Parathyroid adenoma (tissue), 2 donors: ENCODE measurements around the gene UAP1L1.

Experiments used
- H2AFZ ChIP-seq: fragments of 300-600 bp; sonication (generic); one replicate; pipeline ENCODE4 v1.7.0; 2017; ENCODE audit warnings: antibody characterized with exemption, mild to moderate bottlenecking
- H3K27ac ChIP-seq: fragments of 300-600 bp; sonication (generic); one replicate; pipeline ENCODE4 v1.7.0; 2017
- H3K27me3 ChIP-seq: fragments of 300-600 bp; sonication (generic); one replicate; pipeline ENCODE4 v1.7.0; 2017; ENCODE audit warnings: low read length; ENCODE audit not compliant: control insufficient read depth, insufficient read depth
- H3K36me3 ChIP-seq: fragments of 300-600 bp; sonication (generic); one replicate; pipeline ENCODE4 v1.7.0; 2017; ENCODE audit warnings: low read length; ENCODE audit not compliant: control insufficient read depth, insufficient read depth
- H3K4me1 ChIP-seq: fragments of 300-600 bp; sonication (generic); one replicate; pipeline ENCODE4 v1.7.0; 2017; ENCODE audit warnings: control low read depth
- H3K4me2 ChIP-seq: fragments of 300-600 bp; sonication (generic); one replicate; pipeline ENCODE4 v1.7.0; 2017; ENCODE audit warnings: low read length
- H3K4me3 ChIP-seq: fragments of 300-600 bp; sonication (generic); one replicate; pipeline ENCODE4 v1.7.0; 2017; ENCODE audit warnings: low read depth, low read length
- H3K79me2 ChIP-seq: fragments of 300-600 bp; sonication (generic); one replicate; pipeline ENCODE4 v1.7.0; 2017; ENCODE audit warnings: control low read depth
- H3K9ac ChIP-seq: fragments of 300-600 bp; sonication (generic); one replicate; pipeline ENCODE4 v1.7.0; 2017; ENCODE audit warnings: mild to moderate bottlenecking
- H3K9me3 ChIP-seq: fragments of 300-600 bp; sonication (generic); one replicate; pipeline ENCODE4 v1.7.0; 2017; ENCODE audit warnings: low read length; ENCODE audit not compliant: control insufficient read depth
- TF ChIP-seq, protein P1 (sequence below): fragments of 300-600 bp; sonication (generic); IDR thresholded peaks from one replicate; pipeline ENCODE4 v1.7.0; 2017; ENCODE audit warnings: antibody characterized with exemption, mild to moderate bottlenecking
- donor health status: primary hyperparathyroidism.

The UAP1L1 gene

DNA sequence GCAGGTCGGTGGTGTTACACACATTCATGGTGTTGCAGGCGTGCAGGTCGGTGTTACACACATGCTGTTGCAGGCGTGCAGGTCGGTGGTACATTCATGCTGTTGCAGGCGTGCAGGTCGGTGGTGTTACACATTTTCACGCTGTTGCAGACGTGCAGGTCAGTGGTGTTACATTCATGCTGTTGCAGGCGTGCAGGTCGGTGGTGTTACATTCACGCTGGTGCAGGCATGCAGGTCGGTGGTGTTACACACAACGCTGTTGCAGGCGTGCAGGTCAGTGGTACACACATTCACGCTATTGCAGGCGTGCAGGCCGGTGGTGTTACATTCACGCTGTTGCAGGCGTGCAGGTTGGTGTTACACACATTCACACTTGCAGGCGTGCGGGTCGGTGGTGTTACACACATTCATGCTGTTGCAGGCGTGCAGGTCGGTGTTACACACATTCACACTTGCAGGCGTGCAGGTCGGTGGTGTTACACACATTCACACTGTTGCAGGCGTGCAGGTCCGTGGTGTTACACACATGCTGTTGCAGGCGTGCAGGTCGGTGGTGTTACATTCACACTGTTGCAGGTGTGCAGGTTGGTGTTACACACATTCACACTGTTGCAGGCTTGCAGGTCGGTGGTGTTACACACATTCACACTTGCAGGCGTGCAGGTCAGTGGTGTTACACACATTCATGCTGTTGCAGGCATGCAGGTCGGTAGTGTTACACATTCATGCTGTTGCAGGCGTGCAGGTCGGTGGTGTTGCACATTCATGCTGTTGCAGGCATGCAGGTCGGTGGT, 26.1 kb downstream of the UAP1L1 start:
- Histone ChIP-seq H3K79me2 (no peaks in the 10 kb centered on the region), H3K9ac (no peak overlapping the region), H2AFZ (no peak overlapping the region), H3K27ac (no peak overlapping the region), H3K27me3 (no peaks in the 10 kb centered on the region), H3K36me3 (no peaks in the 10 kb centered on the region), H3K4me3 (no peak overlapping the region), H3K9me3 (no peaks in the 10 kb centered on the region), H3K4me2 (no peak overlapping the region), H3K4me1 (no peaks in the 10 kb centered on the region)
- TF ChIP-seq, protein P1, sequence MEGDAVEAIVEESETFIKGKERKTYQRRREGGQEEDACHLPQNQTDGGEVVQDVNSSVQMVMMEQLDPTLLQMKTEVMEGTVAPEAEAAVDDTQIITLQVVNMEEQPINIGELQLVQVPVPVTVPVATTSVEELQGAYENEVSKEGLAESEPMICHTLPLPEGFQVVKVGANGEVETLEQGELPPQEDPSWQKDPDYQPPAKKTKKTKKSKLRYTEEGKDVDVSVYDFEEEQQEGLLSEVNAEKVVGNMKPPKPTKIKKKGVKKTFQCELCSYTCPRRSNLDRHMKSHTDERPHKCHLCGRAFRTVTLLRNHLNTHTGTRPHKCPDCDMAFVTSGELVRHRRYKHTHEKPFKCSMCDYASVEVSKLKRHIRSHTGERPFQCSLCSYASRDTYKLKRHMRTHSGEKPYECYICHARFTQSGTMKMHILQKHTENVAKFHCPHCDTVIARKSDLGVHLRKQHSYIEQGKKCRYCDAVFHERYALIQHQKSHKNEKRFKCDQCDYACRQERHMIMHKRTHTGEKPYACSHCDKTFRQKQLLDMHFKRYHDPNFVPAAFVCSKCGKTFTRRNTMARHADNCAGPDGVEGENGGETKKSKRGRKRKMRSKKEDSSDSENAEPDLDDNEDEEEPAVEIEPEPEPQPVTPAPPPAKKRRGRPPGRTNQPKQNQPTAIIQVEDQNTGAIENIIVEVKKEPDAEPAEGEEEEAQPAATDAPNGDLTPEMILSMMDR = no peak

DNA sequence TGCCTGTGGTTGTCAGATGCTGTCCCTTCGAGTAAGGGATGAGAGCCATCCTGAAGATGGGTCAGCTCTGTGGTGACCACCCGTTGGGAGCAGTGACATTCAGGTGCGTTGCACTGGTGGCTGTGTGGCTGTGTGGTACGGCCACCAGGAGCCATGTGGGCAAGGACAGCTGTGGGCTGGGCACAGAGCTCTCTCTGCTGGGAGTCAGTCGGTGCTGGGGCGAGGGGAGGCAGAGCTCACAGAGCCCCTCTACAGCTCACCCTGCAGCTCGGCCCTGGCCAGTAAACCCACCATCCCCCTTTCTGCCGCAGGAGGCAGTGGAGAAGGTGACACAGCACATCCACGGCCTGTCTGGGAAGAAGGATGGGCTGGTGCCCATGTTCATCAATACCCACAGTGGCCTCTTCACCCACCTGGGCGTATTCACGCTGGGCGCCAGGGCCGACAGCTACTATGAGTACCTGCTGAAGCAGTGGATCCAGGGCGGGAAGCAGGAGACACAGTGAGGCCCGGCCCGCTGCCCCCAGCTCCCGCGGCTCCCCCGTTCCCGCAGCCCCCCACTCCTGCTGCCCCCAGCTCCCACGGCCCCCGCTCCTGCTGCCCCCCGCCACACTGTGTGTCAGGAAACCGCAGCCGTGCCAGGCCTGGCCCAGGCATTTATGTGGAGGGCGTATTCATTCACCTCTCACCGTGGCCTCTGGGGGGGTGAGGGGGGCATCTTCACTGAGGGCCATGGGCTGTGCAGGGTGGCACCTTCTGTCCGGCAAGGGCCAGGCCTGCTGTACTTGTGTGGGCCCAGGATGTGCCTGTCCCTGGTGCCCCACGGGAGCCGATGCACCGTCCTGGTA, 28.7 kb downstream of the UAP1L1 start:
- Histone ChIP-seq H3K79me2 (no peaks in the 10 kb centered on the region), H3K27me3 (no peaks in the 10 kb centered on the region), H3K36me3 (no peaks in the 10 kb centered on the region), H2AFZ (no peak overlapping the region), H3K4me2 (no peak overlapping the region), H3K27ac (no peak overlapping the region), H3K4me1 (no peaks in the 10 kb centered on the region), H3K4me3 (no peak overlapping the region), H3K9me3 (no peaks in the 10 kb centered on the region), H3K9ac (no peak overlapping the region)
- TF ChIP-seq, protein P1 = no peak

DNA sequence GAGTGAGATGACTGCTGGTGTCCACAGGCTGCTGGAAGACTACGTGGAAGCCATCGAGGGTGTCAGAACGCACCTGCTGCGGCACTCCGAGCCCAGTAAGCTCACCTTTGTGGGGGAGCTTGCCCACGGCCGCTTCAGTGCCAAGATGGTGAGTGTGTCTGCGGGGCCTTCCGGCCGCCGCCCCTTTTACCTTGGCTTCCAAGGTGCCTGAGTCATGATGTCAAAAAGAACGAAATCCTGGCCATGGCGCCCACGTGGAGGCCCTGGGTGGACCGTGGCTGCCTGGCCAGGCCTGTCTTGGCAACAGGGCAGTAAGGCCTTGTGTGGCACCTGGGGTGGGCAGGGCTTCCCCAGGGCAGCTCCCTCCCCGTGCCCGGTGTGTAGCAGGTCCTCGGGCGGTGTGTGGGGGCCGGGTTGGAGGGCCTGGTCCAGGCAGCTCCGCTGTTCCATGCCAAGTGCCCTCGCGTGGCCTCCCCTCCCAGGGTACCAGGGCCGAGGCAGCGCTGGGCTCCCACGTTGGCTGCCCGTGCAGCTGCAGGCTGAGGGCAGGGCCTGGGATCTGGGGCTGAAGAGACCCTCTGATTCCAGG, 29.4 kb downstream of the UAP1L1 start:
- TF ChIP-seq, protein P1 = no peak
- no peak overlapping the region for H3K4me2 ChIP-seq
- H3K4me3 ChIP-seq = no peak overlapping the region
- H3K4me1 ChIP-seq = no peaks in the 10 kb centered on the region
- H3K27me3 ChIP-seq = no peaks in the 10 kb centered on the region
- H3K9me3 ChIP-seq = no peaks in the 10 kb centered on the region
- H3K79me2 ChIP-seq = no peaks in the 10 kb centered on the region
- no peaks in the 10 kb centered on the region for H3K36me3 ChIP-seq
- no peak overlapping the region for H2AFZ ChIP-seq
- H3K27ac ChIP-seq = no peak overlapping the region
- no peak overlapping the region for H3K9ac ChIP-seq

DNA sequence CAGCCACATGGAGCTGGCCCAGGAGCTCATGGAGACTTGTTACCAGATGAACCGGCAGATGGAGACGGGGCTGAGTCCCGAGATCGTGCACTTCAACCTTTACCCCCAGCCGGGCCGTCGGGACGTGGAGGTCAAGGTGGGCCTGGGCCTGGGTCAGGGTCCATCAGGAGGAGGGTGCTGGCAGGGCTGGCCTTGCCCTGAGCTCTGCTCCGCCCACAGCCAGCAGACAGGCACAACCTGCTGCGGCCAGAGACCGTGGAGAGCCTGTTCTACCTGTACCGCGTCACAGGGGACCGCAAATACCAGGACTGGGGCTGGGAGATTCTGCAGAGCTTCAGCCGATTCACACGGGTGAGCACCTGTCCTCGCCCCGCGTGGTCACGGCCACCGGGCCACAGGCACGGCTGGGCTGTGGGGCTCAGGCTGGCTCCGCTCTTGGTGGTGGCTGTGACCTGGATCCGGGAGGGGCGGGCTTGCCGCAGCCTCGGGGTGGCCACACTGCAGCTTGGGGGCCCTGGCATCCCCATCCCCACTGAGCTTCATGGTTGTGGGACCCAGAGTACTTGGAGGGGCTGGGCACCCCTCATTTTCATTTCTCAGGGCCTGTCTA, 30.1 kb downstream of the UAP1L1 start:
- Histone ChIP-seq H3K9me3 (no peaks in the 10 kb centered on the region), H3K9ac (no peak overlapping the region), H3K79me2 (no peaks in the 10 kb centered on the region), H3K36me3 (no peaks in the 10 kb centered on the region), H3K4me3 (no peak overlapping the region), H3K27me3 (no peaks in the 10 kb centered on the region), H3K27ac (no peak overlapping the region), H3K4me1 (no peaks in the 10 kb centered on the region), H2AFZ (no peak overlapping the region), H3K4me2 (no peak overlapping the region)
- TF ChIP-seq, protein P1 = no peak
